A549 (cell line): Measurements from ENCODE around the gene UQCC2. TPM values are rescaled to one million over a fixed set of nuclear protein-coding genes. Genes with fewer than 3 reads are reported as not detected.

ENCODE experiments used
- ATAC-seq, 2 experiments: fragments of 200-7000 bp in 1 of 2; fragments of >200 bp in 1 of 2; cut with Nextera tagmentation in 1 of 2; cut with Tn5 transposase in 1 of 2; 3 replicates each; pipeline versions ENCODE4 v1.8.0 to v1.9.1; 2018 to 2020; ENCODE audit warnings: mild to moderate bottlenecking in 1 of 2, moderate library complexity in 1 of 2
- CTCF ChIA-PET: fragments of 300-600 bp; sonication (Branson Sonifier 250); formaldehyde crosslinking; extraction: SDS; loops from one replicate; lab custom pipeline; 2021; ENCODE audit warnings: antibody characterized with exemption, inconsistent platforms; lab: Yijun Ruan, JAX
- POLR2A ChIA-PET: fragments of 350-600 bp; formaldehyde crosslinking; extraction: SDS; loops from one replicate; lab custom pipeline; 2021; ENCODE audit warnings: antibody characterized with exemption, inconsistent platforms; lab: Yijun Ruan, JAX
- DNase-seq, 2 experiments: peaks; one replicate each; pipeline versions ENCODE4 v3.0.0 to v3.0.0-alpha.2; 2011 to 2016; ENCODE audit warnings: low read depth in 1 of 2, low spot score in 1 of 2
- FAIRE-seq: peaks from 2 replicates; lab custom pipeline; 2011; peaks lifted over from hg19 to GRCh38; lab: Jason Lieb, UNC
- H3K27ac ChIP-seq, 2 experiments: fragments of >200 bp; sonication (Bioruptor Twin); formaldehyde crosslinking; 3 replicates each; pipeline ENCODE4 v1.5.1; 2016 to 2017
- H3K4me1 ChIP-seq: fragments of >200 bp; sonication (Bioruptor Twin); formaldehyde crosslinking; 3 replicates; pipeline ENCODE4 v1.6.1; 2016
- H3K4me2 ChIP-seq: fragments of >200 bp; sonication (Bioruptor Twin); formaldehyde crosslinking; 3 replicates; pipeline ENCODE4 v1.6.1; 2016
- H3K4me3 ChIP-seq: fragments of >200 bp; sonication (Bioruptor Twin); formaldehyde crosslinking; 3 replicates; pipeline ENCODE4 v1.5.1; 2016
- H3K9me3 ChIP-seq: fragments of >200 bp; sonication (Bioruptor Twin); formaldehyde crosslinking; 3 replicates; pipeline ENCODE4 v1.6.1; 2016
- CBX2 ChIP-seq: fragments of 200-600 bp; sonication (generic); IDR thresholded peaks from 2 replicates; pipeline ENCODE4 v1.6.1; 2016; ENCODE audit warnings: low read depth, mild to moderate bottlenecking, borderline replicate concordance
- CBX8 ChIP-seq: fragments of 200-600 bp; sonication (generic); IDR thresholded peaks from 2 replicates; pipeline ENCODE4 v1.6.1; 2016
- CEBPB ChIP-seq, 2 experiments: fragments of >200 bp in 1 of 2; sonication (Bioruptor Twin) in 1 of 2; formaldehyde crosslinking in 1 of 2; IDR thresholded peaks; 2 replicates each; pipeline ENCODE4 v1.6.1; 2012 to 2016
- CHD2 ChIP-seq: fragments of 150-350 bp; IDR thresholded peaks from 2 replicates; pipeline ENCODE4 v1.6.1; 2014; ENCODE audit warnings: low read length; ENCODE audit not compliant: partially characterized antibody
- EHF ChIP-seq: fragments of 250-450 bp; sonication (Bioruptor Pico); IDR thresholded peaks from 2 replicates; pipeline ENCODE4 v1.5.0; 2020; ENCODE audit warnings: mild to moderate bottlenecking
- EHMT2 ChIP-seq: fragments of 200-600 bp; sonication (generic); IDR thresholded peaks from 2 replicates; pipeline ENCODE4 v1.6.1; 2016; ENCODE audit warnings: antibody characterized with exemption, low read depth, mild to moderate bottlenecking, moderate library complexity
- ELK1 ChIP-seq: fragments of 150-350 bp; IDR thresholded peaks from 2 replicates; pipeline ENCODE4 v1.6.1; 2014; ENCODE audit warnings: low read depth, mild to moderate bottlenecking, low read length
- EP300 ChIP-seq, 2 experiments: fragments of >200 bp; sonication (Bioruptor Twin); formaldehyde crosslinking; IDR thresholded peaks; 2 replicates in 1 of 2; 3 replicates in 1 of 2; pipeline ENCODE4 v1.6.1; 2016 to 2017
- HMGXB4 ChIP-seq: fragments of 250-450 bp; sonication (Bioruptor Pico); IDR thresholded peaks from 2 replicates; pipeline ENCODE4 v1.5.0; 2021; ENCODE audit warnings: mild to moderate bottlenecking, moderate library complexity, borderline replicate concordance
- HOXA7 ChIP-seq: fragments of 250-450 bp; sonication (Bioruptor Pico); IDR thresholded peaks from 2 replicates; pipeline ENCODE4 v1.5.0; 2020; ENCODE audit warnings: mild to moderate bottlenecking, moderate library complexity
- HOXB13 ChIP-seq: fragments of 250-450 bp; sonication (Bioruptor Pico); IDR thresholded peaks from 2 replicates; pipeline ENCODE4 v1.5.0; 2020; ENCODE audit warnings: low read depth, mild to moderate bottlenecking, moderate library complexity
- KDM1A ChIP-seq: fragments of 200-600 bp; sonication (generic); IDR thresholded peaks from 2 replicates; pipeline ENCODE4 v1.6.1; 2016; ENCODE audit warnings: low read depth, mild to moderate bottlenecking
- MAFK ChIP-seq: fragments of 450-650 bp; IDR thresholded peaks from 2 replicates; pipeline ENCODE4 v1.6.1; 2014; ENCODE audit not compliant: partially characterized antibody
- MAX ChIP-seq: IDR thresholded peaks from 2 replicates; pipeline ENCODE4 v1.6.1; 2012
- MYC ChIP-seq: IDR thresholded peaks from 2 replicates; pipeline ENCODE4 v1.6.1; 2012; ENCODE audit warnings: mild to moderate bottlenecking, inconsistent platforms, low read length, improper control_type of control experiment, borderline replicate concordance
- NPAS2 ChIP-seq: fragments of 250-450 bp; sonication (Bioruptor Pico); IDR thresholded peaks from 2 replicates; pipeline ENCODE4 v1.8.0; 2022; ENCODE audit warnings: mild to moderate bottlenecking, moderate library complexity, borderline replicate concordance
- PHF8 ChIP-seq: fragments of 200-600 bp; sonication (generic); IDR thresholded peaks from 2 replicates; pipeline ENCODE4 v1.6.1; 2016; ENCODE audit warnings: low read depth, mild to moderate bottlenecking, antibody characterized with exemption, moderate library complexity, borderline replicate concordance
- POLR2A ChIP-seq: IDR thresholded peaks from 2 replicates; pipeline ENCODE4 v1.6.1; 2012; ENCODE audit warnings: mild to moderate bottlenecking, low read length
- POLR2AphosphoS2 ChIP-seq: conservative IDR thresholded peaks from 2 replicates; pipeline ENCODE4 v1.6.1; 2012; ENCODE audit warnings: low read length, improper control_type of control experiment, inconsistent platforms
- RAD21 ChIP-seq, 2 experiments: fragments of >200 bp in 1 of 2; sonication (Bioruptor Twin) in 1 of 2; formaldehyde crosslinking in 1 of 2; IDR thresholded peaks in 1 of 2; conservative IDR thresholded peaks in 1 of 2; 2 replicates in 1 of 2; 3 replicates in 1 of 2; pipeline ENCODE4 v1.6.1; 2012 to 2018; ENCODE audit warnings: inconsistent platforms in 1 of 2
- RARB ChIP-seq: fragments of 250-450 bp; sonication (Bioruptor Pico); IDR thresholded peaks from 2 replicates; pipeline ENCODE4 v1.8.0; 2021; ENCODE audit warnings: mild to moderate bottlenecking, moderate library complexity
- REST ChIP-seq: fragments of 200-600 bp; sonication (generic); IDR thresholded peaks from 2 replicates; pipeline ENCODE4 v1.6.1; 2016; ENCODE audit warnings: antibody characterized with exemption, mild to moderate bottlenecking, moderate library complexity
- RFX5 ChIP-seq: fragments of 450-650 bp; IDR thresholded peaks from 2 replicates; pipeline ENCODE4 v1.7.1; 2014; ENCODE audit warnings: antibody characterized with exemption, mild to moderate bottlenecking, moderate library complexity
- SMC3 ChIP-seq: fragments of >200 bp; sonication (Bioruptor Twin); formaldehyde crosslinking; IDR thresholded peaks from 3 replicates; pipeline ENCODE4 v1.6.1; 2018; ENCODE audit warnings: inconsistent platforms
- TFCP2L1 ChIP-seq: fragments of 250-450 bp; sonication (Bioruptor Pico); IDR thresholded peaks from 2 replicates; pipeline ENCODE4 v1.5.0; 2021; ENCODE audit warnings: mild to moderate bottlenecking
- TP53 ChIP-seq: fragments of 250-450 bp; sonication (Bioruptor Pico); IDR thresholded peaks from 2 replicates; pipeline ENCODE4 v1.5.0; 2021; ENCODE audit warnings: mild to moderate bottlenecking, moderate library complexity
- ZC3H11A ChIP-seq: fragments of 450-650 bp; IDR thresholded peaks from 2 replicates; pipeline ENCODE4 v1.6.1; 2014; ENCODE audit warnings: antibody characterized with exemption, mild to moderate bottlenecking
- WGBS: methylation state at CpG from one replicate; pipeline ENCODE4 v1.1.6; 2017; ENCODE audit errors: missing lambda C conversion rate; 5-methylcytosine and 5-hydroxymethylcytosine counted together
- polyA plus RNA-seq, 4 experiments: library from polyadenylated mRNA; depleted of rRNA in 3 of 4; stranded (reverse); fragments of >200 nt; fragmentation: RNase III in 1 of 4; extraction: RNeasy Plus Mini Kit Qiagen cat#74134 plus additional on column Dnase treatment in 1 of 4; gene quantifications; 2 replicates in 3 of 4; 3 replicates in 1 of 4; pipeline ENCODE4 v1.2.3, GENCODE V29; 2011 to 2017

UQCC2 gene
- polyA plus RNA-seq, 2 of the 4 experiments (the other 2 are of a cell fraction), result 65.5 to 82.0 TPM

GRCh38 chr6:33686981-33687975, 24.2 kb downstream of the UQCC2 start:
- FAIRE-seq (no peak), DNase-seq (no peak), ATAC-seq (no peak)
- Histone ChIP-seq H3K4me3 (no peak overlapping the region), H3K4me2 (no peak overlapping the region), H3K4me1 (no peaks in the 10 kb centered on the region), H3K27ac (no peak overlapping the region), H3K9me3 (no peaks in the 10 kb centered on the region)
- POLR2A ChIA-PET, result interaction anchor here (0.9 kb wide), 1 partner anchor 107 kb away, joined by 3 read pairs; the partner anchor contains the start of gene BAK1
- no peak for TF ChIP-seq RFX5
- no peak for TF ChIP-seq MYC
- no peak for TF ChIP-seq POLR2AphosphoS2
- no peak for TF ChIP-seq RAD21 (conservative IDR thresholded peaks at IDR 0.05 in 1 of 2, IDR thresholded peaks at IDR 0.05 in 1 of 2)
- TF ChIP-seq EP300 (IDR thresholded peaks at IDR 0.05), result no peak
- TF ChIP-seq CBX2, result no peak
- no peak for TF ChIP-seq PHF8
- no peak for TF ChIP-seq NPAS2 (CRISPR knock-in tag)
- no peak for TF ChIP-seq MAX
- no peak for TF ChIP-seq EHMT2
- TF ChIP-seq HOXB13 (CRISPR knock-in tag), result no peak
- no peak for TF ChIP-seq TP53 (CRISPR knock-in tag)
- no peak for TF ChIP-seq KDM1A
- TF ChIP-seq HOXA7 (CRISPR knock-in tag), result no peak
- no peak for TF ChIP-seq HMGXB4 (CRISPR knock-in tag)
- TF ChIP-seq MAFK, result no peak
- no peak for TF ChIP-seq CBX8
- no peak for TF ChIP-seq TFCP2L1 (CRISPR knock-in tag)
- CTCF ChIA-PET, result interaction anchor here (0.9 to 2.1 kb wide), 6 partner anchors 8 to 98 kb away, joined by 3 to 10 read pairs (median 3); no protein-coding TSS in a partner anchor
- WGBS, result 98% methylated on average over 8 of the region's 27 CpGs

- H3K4me3 ChIP-seq, result no peak overlapping the region
- CTCF ChIA-PET, result interaction anchor here (0.6 to 2.1 kb wide), 6 partner anchors 9 to 260 kb away, joined by 3 to 10 read pairs (median 3); no protein-coding TSS in a partner anchor
- FAIRE-seq (no peak), ATAC-seq (no peak), DNase-seq (no peak)
- POLR2A ChIA-PET, result interaction anchor here (0.9 kb wide), 1 partner anchor 106 kb away, joined by 3 read pairs; the partner anchor contains the start of gene BAK1
- WGBS, result 73% methylated on average over 3 of the region's 6 CpGs
- H3K4me2 ChIP-seq, result no peak overlapping the region
- no peak overlapping the region for H3K27ac ChIP-seq
- no peaks in the 10 kb centered on the region for H3K9me3 ChIP-seq
- H3K4me1 ChIP-seq, result no peaks in the 10 kb centered on the region
- TF ChIP-seq MYC (no peak), EHF (CRISPR knock-in tag) (no peak), SMC3 (no peak), ZC3H11A (no peak), CHD2 (no peak), PHF8 (no peak), ELK1 (no peak), POLR2AphosphoS2 (no peak), POLR2A (no peak), RARB (CRISPR knock-in tag) (no peak), HOXA7 (CRISPR knock-in tag) (no peak), CEBPB (IDR thresholded peaks at IDR 0.05) (no peak), REST (no peak)
Measured at GRCh38 chr6:33686225-33686924, 25.1 kb downstream of the UQCC2 start.
